OCI-LY3 (cell line): ENCODE results near the gene SERPINA4.

Experiments
- H2AFZ ChIP-seq: fragments of 200-600, 300-600 bp; shearing (Covaris generic); 2 replicates; pipeline ENCODE4 v1.6.0; 2014; ENCODE audit warnings: antibody characterized with exemption, low read depth, low read length
- H3K27ac ChIP-seq: fragments of 200-600, 300-600 bp; sonication (generic); 2 replicates; pipeline ENCODE4 v1.5.1; 2014; ENCODE audit warnings: mild to moderate bottlenecking, low read length, moderate library complexity, mixed read lengths
- H3K27me3 ChIP-seq: fragments of 200-600, 300-600 bp; sonication (generic); 2 replicates; pipeline ENCODE4 v1.6.1; 2014; ENCODE audit warnings: low read depth, low read length, mixed read lengths
- H3K36me3 ChIP-seq: fragments of 200-600, 300-600 bp; sonication (generic); replicated peaks from 2 replicates; pipeline ENCODE3; 2014; ENCODE audit warnings: low read depth, low read length, mixed read lengths
- H3K4me1 ChIP-seq: fragments of 300-600, 200-600 bp; sonication (generic); 2 replicates; pipeline ENCODE4 v1.6.1; 2014; ENCODE audit warnings: low read length, mixed read lengths
- H3K4me2 ChIP-seq: fragments of 200-600, 300-600 bp; sonication (generic); 2 replicates; pipeline ENCODE4 v1.6.1; 2014; ENCODE audit warnings: low read length, mixed read lengths
- H3K4me3 ChIP-seq: fragments of 300-600, 200-600 bp; sonication (generic); 2 replicates; pipeline ENCODE4 v1.5.1; 2014; ENCODE audit warnings: antibody characterized with exemption, mild to moderate bottlenecking, low read length, moderate library complexity
- H3K79me2 ChIP-seq: fragments of 300-600, 200-600 bp; shearing (Covaris generic); 2 replicates; pipeline ENCODE4 v1.6.1; 2014; ENCODE audit warnings: mild to moderate bottlenecking, low read length, mixed read lengths
- H3K9ac ChIP-seq: fragments of 300-600, 200-600 bp; shearing (Covaris generic); 2 replicates; pipeline ENCODE4 v1.6.0; 2014; ENCODE audit warnings: mild to moderate bottlenecking, low read length, moderate library complexity
- H3K9me3 ChIP-seq: fragments of 200-600, 300-600 bp; shearing (Covaris generic); 2 replicates; pipeline ENCODE4 v1.6.1; 2014; ENCODE audit warnings: low read length, mixed read lengths; ENCODE audit not compliant: insufficient read depth
- H4K20me1 ChIP-seq: fragments of 200-600, 300-600 bp; sonication (generic); 2 replicates; pipeline ENCODE4 v1.6.1; 2016; ENCODE audit warnings: low read length, mixed read lengths; ENCODE audit not compliant: insufficient read depth
- CTCF ChIP-seq: fragments of 200-600, 300-600 bp; sonication (generic); IDR thresholded peaks from 2 replicates; pipeline ENCODE4 v1.5.1; 2014; ENCODE audit warnings: antibody characterized with exemption, low read length, low read depth
- EZH2phosphoT487 ChIP-seq: fragments of 200-600 bp; shearing (Covaris generic); IDR thresholded peaks from 2 replicates; pipeline ENCODE4 v1.6.1; 2018; ENCODE audit warnings: antibody characterized with exemption, mixed run types, low read depth

The SERPINA4 gene

GRCh38 chr14:94619297-94619696 is 58.1 kb downstream of the SERPINA4 start:
- Histone ChIP-seq H3K79me2 (no peaks in the 10 kb centered on the region), H2AFZ (no peak overlapping the region), H3K4me1 (no peaks in the 10 kb centered on the region), H3K27ac (no peak overlapping the region), H3K27me3 (peaks cover 10% of the 10 kb centered on the region; the same call in 1 of the 2 replicates), H3K36me3 (no peaks in the 10 kb centered on the region), H3K9ac (no peak overlapping the region), H3K4me3 (no peak overlapping the region), H4K20me1 (no peaks in the 10 kb centered on the region), H3K9me3 (peaks cover 10% of the 10 kb centered on the region; the same call in 1 of the 2 replicates), H3K4me2 (no peak overlapping the region)
- TF ChIP-seq CTCF (no peak), EZH2phosphoT487 (no peak)
